ENCODE data around the gene RAB13.
"Not testable (repeated sequence)": the region's sequence is repeated elsewhere in the genome, so short reads cannot be mapped to it uniquely, and the experiment has no call there.

The RAB13 gene

DNA sequence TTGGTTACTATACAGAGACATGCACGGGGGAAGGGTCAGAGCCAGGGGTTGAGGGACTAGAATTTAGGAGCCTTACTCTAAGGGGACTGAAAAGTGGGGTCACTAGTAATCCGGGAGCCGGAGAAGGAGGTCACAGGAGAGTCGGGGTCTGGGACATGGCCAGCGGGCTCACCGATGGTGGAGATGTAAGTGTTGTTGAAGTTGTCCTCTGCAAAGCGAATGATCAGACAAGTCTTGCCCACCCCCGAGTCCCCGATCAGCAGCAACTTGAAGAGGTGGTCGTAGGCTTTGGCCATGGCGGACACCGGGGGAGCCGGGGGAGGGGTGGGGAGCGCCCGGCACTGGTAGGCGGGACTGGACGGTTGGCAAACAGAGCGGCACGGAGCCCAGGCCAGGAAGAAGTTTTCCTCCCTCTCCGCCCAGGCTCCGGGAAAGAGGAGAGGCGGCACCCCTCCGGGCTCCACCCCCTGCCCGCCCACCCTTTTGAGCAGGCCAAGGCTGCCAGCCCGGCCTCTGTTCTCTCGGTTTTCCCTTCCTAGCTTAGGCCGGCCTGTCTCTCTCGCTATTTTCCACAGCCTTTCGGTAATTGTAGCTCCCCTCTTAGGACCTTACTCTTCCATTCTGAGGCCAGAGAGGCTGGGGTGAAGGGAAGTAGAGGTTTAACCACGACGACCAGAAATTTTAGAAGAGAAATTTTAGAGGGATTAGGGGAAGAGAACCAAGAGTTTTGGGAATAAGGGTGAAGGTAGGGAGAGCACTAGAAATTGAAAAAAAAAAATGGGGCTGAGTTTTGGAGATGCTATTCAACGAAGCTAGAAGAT, at the start of gene RAB13:
RAB13 (minus strand) TSS at position 399 of the 821 bp plus-strand sequence; CDS start at position 296, 103 bp downstream.
- FAIRE-seq, result no peak

DNA sequence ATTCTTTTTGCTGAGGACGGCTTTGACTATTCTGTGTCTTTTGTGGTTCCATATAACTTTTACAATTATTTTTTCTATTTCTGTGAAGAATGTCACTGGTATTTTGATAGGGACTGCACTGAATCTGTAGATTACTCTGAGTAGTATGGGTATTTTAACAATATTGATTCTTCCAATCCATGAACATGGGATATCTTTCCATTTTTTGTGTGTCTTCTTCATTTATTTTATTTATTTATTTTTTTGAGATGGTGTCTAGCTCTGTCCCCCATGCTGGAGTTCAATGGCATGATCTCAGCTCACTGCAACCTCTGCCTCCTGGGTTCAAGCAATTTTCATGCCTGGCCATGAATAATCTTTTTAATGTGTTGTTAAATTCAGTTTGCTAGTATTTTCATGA, 47.6 kb upstream of the RAB13 start:
- FAIRE-seq, result not testable (repeated sequence)

DNA sequence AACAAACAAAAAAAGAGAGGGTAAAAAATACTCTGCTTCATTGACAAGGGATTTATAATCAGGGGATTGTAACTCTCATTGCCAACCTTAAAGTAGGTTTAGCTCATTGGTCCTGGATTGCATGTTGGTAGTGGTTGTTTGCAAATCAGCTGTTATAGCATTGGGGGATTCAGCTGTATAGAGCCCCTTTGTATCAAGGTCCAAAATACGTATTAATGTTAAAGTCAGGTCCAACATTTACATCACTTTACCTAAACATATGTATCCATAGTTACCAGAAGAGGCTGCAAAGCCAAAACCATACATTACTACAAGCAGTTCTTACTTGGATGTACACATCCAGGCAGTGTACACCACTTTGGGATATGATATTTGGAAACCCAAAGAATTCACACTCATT, 33.8 kb upstream of the RAB13 start:
- no peak for FAIRE-seq

DNA sequence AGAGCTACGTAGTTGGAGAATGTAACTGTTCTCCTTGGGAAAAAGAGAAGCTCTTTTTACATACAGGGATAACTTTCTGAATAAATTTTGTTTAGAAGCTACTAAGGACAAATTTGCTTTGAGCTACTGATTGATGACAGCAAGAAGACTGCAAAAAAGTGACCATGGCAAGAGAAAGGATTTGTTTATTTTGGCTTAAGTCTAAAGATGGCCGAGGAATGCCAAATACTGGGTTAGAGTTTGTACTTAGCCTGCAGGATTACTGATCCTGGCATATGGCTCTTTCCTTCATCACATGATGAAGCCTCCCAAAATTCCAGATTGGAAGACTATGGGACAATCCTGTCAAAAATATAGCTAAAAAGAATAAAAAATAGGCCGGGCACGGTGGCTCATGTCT, 33.1 kb upstream of the RAB13 start:
- no peak for FAIRE-seq

DNA sequence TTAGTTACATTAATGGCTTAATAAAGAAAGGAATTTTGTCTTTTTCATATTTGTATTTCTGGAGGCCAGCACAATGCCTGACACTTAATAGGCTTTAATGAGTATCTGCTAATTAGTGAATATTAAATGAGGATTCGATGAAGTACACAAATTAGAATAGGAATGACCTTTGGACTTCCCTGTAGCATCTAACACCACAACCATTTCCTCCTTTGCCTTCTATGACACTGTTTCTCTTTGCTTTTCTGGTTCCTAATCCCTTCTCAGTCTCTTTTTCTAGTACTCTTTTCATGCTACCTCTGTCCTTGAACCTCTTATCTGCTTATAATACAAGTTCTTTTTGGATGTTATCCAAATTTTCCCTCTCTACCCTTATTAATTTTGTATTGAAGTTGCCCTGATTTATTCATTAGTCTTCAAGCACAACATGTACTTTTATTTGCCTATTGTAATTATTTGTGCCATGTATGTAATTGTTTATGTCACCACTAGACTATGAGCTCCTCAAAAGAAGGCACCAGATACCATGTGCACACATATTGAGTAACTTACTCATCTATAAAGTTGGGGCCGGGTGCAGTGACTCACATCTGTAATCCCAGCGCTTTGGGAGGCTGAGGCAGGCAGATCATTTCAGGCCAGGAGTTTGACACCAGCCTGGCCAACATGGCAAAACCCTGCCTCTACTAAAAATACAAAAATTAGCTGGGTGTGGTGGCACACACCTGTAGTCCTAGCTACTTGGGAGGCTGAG, 28.2 kb upstream of the RAB13 start:
- no peak for FAIRE-seq

DNA sequence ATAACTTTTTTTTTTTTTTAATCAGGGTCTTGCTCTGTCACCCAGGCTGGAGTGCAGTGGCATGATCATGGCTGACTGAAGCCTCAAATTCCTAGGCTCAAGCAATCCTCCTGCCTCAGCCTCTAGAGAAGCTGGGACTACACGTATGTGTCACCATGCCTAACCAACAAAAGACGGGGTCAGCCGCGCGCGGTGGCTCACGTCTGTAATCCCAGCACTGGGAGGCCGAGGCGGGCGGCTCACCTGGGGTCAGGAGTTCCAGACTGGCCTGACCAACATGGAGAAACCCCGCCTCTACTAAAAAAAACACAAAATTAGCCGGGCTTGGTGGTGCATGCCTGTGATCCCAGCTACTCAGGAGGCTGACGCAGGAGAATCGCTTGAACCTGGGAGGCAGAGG, 26.4 kb upstream of the RAB13 start:
- not testable (repeated sequence) for FAIRE-seq

DNA sequence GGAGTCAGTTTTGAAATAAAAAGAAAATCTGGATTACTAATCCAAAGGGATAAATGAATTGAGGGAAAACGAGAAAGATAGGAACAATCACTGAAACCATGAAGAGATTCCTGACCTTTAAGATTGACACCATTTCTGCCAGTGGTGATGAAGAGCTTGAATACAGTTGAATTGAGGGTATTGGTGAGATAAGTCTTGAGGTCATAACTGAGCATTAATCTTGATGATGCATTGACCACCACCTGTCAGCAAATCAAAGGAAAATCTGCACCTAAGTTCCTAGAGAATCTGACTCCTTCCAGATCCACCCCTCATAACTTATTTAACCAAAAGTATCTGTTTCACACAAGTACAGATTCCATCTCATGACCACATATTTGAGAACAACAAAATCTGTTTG, 26.0 kb upstream of the RAB13 start:
- no peak for FAIRE-seq

DNA sequence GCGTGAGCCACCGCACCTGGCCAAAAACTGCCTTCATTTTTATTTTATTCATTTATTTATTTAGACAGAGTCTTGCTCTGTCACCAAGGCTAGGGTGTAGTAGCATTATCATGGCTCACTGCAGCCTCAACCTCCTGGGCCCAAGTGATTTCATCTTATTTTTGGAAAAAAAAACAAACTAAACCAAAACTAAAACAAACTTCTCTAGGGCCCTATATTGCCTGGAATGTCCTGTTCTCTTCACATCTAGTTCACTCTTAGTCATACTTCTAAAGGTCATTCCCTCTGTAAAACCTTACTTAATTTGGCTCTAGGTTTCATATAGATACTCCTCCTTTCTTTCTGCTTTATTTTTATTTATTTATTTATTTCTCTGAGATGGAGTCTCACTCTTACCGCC, 20.0 kb upstream of the RAB13 start:
- no peak for FAIRE-seq

DNA sequence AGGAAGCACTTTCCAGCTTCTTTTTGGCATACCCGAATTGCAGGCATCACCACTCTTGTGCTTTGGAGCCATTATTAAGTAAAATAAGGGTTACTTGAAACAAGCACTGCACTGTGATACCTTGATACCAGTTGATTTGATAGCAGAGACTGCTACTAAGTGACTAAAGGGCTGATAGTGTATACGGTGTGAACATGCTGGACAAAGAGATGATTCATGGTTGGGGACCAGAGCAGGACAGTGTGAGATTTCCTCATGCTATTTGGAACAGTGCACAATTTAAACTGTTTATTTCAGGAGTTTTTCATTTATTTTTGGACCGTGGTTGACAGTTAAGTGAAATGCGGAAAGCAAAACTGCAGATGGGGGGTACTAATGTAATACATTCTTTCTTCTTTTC, 14.3 kb upstream of the RAB13 start:
- FAIRE-seq, result no peak

DNA sequence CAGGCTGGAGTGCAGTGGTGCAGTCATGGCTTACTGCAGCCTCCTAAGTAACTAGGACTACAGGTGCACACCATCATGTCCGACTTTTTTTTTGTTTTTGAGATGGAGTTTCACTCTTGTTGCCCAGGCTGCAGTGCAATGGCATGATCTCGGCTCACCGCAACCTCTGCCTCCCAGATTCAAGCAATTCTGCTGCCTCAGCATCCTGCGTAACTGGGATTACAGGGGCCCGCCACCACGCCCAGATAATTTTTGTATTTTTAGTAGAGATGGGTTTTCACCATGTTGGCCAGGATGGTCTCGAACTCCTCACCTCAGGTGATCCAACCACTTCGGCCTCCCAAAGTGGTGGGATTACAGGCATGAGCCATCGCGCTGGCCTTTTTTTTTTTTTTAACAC, 10.7 kb upstream of the RAB13 start:
- not testable (repeated sequence) for FAIRE-seq

DNA sequence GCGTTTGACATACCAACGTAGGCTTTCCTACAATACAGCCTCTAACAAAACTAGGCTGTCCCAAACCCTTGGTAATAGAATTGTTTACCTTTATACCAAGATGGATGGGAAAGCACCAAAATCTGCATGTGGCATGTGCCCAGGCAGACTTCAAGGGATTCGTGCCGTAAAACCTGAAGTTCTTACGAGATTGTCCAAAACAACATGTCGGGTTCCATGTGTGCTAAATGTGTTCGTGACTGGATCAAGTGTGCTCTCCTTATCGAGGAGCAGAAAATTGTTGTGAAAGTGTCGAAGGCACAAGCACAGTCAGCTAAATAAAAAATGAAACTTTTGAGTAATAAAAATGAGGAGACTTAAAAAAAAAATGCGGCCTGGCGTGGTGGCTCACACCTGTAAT, 9.5 kb upstream of the RAB13 start:
- FAIRE-seq, result no peak

DNA sequence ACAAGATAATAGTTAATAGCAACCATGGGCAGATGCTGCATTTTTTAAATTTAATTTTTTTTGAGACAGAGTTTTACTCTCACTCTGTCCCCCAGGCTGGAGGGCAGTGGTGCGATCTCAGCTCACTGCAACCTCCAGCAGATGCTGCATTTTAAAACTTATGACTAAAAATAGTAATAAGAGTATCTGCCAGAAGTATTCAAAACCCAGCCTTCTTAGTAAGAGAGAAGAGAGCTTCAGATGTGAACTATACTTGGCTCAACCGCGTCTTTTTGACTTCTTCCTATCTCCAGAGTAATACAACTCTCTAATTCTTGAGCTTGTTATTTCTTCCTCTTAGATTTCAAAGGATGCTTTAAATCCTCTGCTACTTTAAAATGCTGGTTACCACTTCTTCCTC, 9.1 kb upstream of the RAB13 start:
- no peak for FAIRE-seq

DNA sequence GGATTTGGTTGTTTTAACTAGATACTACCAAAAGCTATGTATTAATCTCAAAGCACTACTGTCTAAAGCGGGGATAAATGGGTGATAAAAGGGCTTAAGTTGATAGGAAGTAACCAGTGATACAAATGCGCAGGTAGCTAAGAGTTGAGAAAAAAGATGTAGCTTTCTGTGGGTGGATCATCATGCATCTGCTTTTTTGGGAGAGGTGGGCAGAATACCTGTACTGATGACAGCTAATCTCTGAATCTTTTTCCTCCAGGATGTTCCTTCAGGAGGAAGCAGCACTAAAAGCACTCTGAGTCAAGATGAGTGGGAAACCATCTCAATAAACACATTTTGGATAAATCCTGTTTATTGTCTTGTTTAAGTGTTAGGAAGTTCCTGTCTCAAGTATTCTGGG, 5.7 kb upstream of the RAB13 start:
- FAIRE-seq, result no peak

DNA sequence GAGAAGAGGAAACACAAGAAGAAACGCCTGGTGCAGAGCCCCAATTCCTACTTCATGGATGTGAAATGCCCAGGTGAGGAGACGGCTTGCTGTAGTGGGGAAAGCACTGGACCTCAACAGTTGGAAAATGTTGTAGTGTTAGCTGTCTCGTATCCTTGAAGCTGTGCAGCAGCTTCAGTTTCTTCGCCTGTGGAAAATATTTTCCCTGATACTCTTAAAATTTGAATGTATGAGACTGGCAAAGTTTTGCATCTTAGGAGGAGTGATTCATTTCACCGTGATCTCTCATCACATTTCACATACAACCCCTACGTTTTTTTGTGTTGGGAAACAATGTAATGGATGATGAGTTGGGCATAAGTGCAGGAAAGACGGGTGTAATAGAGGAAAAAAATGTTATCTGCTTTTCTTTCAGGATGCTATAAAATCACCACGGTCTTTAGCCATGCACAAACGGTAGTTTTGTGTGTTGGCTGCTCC, 5.1 kb upstream of the RAB13 start:
- FAIRE-seq, result no peak

DNA sequence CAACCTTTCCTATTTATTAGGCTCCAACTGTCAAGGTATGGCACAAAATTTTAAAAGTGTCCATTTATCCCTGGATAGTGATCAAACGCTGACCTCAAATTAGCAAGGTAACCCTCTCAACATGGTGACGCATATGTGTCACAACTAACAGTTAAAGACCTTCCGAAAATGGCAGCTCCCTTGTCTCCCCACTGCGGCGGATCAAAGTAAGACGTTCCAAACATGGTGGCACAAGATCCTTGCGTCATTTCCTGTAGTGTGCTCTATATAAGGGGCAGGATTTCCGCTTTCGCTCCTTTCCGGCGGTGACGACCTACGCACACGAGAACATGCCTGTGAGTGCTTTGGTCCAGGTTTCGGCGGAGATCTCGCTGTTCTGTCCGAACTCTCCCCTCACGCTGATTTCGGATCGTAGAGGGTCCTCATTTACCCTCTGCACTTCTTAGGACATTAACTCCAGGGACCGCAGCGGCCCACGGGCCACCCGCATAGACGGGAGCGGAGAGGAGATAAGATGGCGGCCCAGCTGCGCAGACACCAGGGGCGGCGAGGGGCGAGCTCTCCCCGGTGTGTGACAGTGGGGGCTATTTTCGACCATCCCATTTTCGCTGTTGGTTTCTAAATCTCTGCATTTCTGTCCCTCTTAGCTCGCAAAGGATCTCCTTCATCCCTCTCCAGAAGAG, 4.5 kb upstream of the RAB13 start, which contains the start of gene RPS27:
RPS27 (plus strand) TSS at position 295 of the 683 bp plus-strand sequence; CDS start at position 330, 35 bp downstream.
- FAIRE-seq, result peak; percentile 14

DNA sequence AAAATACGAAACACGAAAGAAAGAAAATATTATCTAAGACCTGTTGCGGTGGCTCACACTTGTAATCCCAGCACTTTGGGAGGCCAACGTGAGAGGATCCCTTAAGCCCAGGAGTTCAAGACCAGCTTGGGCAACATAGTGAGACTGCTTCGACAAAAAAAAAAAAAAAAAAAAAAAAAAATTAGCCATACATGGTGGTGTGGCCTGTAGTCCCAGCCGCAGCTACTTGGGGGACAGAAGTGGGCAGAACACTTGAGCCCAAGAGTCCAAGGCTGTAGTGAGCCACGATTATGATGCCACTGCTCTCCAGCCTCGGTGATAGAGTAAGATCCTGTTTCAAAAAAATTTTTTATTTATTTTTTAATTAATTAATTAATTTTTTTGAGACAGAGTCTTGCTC, 1.5 kb upstream of the RAB13 start:
- FAIRE-seq, result no peak

DNA sequence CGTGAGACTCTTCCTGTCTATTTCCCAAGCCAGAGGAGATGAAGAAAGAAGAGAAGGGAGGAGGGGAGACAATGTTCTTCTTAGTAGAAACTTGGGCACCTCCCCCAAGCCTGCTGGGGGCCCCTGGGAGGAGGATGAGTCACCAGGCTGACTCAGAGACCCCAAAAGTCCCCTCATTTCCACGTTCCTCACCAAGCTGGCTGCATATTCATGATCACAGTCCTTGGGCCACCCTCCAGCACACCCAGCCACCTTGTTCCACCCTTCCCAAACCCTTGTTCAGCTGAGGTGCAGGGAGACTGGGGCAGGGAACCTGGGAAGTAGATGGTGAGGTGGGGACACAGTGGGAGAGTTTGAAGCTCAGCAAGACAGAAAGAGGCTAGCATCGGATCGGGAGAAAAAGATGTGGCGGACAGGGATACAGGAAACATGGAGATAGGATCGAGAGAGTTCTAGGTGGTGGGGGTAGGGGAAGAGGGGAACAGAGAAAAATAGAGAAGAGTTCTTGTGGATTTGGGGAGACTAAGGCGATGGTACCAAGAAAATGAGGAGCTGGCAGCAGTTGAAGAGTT, 712 bp downstream of the RAB13 start:
- FAIRE-seq, result no peak

DNA sequence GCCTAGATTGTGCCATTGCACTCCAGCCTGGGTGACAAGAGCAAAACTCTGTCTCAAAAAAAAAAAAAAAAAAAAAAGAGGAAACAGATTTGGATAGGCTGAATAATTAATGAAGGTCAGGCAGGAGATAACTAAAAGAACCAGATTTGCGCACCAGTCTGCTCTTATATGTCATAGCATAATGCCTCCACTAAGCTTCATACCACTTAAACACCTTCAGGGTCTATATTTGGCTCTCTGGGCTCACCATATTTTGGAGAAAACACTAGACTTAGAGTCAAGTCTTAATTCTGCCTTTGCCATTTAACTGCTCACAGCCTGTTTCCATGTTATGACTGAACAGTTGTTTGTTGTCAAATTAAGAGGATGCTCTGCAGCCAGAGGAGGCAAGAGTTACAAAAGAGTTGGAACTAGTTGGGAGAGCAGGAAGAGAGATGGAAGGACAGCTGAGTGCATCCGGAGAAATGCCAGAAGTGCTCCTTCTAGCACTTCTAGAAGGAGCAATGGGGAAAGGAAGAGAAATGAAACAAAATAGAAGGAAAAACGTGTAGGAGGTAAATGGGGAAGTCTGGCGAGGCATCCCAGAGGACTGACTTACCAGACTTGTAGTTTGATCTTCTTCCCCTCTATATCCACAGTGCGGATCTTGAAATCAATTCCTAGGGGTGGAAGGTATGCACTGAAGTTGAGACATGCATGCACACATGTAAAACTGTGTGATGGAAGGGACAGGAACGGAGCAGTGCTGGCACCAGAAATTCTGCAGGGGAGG, 1.8 kb downstream of the RAB13 start:
- no peak for FAIRE-seq

DNA sequence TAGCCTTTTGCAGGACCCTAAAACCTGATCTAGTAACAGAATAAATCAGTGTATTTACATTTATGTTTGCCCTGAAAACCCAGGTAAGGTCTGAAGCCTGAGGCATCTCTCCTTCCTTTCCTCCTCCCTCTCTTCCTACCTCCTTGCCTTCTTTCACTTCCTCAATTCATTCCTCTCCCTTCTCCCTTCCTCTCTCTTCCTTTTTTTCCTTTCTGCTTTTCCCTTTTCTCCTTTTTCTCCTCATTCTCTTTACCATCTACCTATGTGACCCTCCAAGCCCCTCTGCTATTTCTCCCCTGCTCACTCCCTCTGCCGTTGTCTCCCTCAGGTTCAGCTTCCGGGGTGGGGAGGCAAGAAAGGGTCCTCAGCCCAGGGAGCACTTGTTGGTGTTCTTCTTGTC, 4.4 kb downstream of the RAB13 start:
- not testable (repeated sequence) for FAIRE-seq

DNA sequence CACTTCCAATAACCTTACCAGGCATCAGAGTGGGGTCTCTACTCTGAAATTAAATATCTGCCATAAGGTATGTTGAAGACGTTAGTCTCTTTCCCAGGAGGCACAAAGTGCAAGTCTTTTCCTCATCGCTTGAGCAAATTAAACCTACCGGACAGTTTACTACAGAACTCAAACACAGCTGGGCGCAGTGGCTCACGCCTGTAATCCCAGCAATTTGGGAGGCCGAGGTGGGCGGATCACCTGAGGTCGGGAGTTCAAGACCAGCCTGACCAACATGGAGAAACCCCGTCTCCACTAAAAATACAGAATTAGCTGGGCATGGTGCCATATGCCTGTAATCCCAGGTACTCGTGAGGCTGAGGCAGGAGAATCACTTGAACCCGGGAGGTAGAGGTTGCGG, 7.0 kb downstream of the RAB13 start:
- FAIRE-seq, result not testable (repeated sequence)

DNA sequence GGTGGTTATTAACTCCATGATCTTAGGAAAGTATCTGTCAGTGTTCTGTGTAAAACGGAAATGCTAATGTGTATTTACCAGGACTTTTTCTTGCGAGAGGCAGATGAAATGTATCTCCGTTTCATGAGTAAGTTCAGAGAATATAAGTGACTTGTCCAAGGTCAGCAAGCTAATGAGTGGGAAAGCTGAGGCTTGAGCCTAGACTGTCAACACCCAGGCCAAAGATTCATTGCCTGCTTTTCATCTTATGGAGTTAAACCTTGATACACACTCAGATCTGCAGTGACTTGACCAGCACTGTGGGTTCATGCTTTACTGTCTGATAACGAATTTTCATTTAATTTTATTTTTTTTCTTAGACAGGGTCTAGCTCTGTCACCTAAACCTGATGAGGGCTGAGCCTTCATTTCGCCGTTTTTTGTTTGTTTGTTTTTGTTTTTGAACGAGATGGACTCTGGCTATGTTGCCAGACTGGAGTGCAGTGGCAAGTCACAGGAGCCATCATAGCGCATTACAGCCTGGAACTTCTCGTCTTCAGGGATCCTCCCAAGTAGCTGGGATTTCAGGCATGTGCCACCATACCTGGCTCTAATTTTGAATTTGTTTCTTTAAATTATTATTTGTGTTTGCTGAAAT, 7.7 kb downstream of the RAB13 start:
- FAIRE-seq, result no peak
